K562 (cell line): ENCODE results near the gene UGT1A9. TPM values are rescaled to one million over a fixed set of nuclear protein-coding genes. Genes with fewer than 3 reads are reported as not detected.

Experiments
- ATAC-seq: fragments of 200-7000 bp; cut with Tn5 transposase; 3 replicates; pipeline ENCODE4 v1.9.1; 2020; ENCODE audit warnings: moderate library complexity
- BruUV-seq: library from RNA; stranded (reverse); fragments of 400-500 nt; replicated peaks from 2 replicates; lab custom pipeline; 2021; lab: Mats Ljungman, UMichigan
- CTCF ChIA-PET: fragments of 300-600 bp; formaldehyde crosslinking; extraction: SDS; loops from one replicate; lab custom pipeline; 2021; ENCODE audit warnings: low intra/inter-chr PET ratio; lab: Yijun Ruan, JAX
- POLR2A ChIA-PET: fragments of 300-600, 350-650 bp; sonication (Branson Sonifier 250); formaldehyde crosslinking; extraction: SDS; loops from one replicate; lab custom pipeline; 2021; ENCODE audit warnings: antibody characterized with exemption, inconsistent platforms; lab: Yijun Ruan, JAX
- DNase-seq, 4 experiments: peaks; one replicate each; pipeline versions ENCODE4 v3.0.0 to v3.0.0-alpha.2; 2011 to 2018; ENCODE audit warnings: low spot score in 3 of 4, mixed read lengths in 3 of 4; ENCODE audit errors: extremely low read depth in 1 of 4
- FAIRE-seq: peaks from 2 replicates; lab custom pipeline; 2011; peaks lifted over from hg19 to GRCh38; lab: Jason Lieb, UNC
- H2AFZ ChIP-seq: 2 replicates; pipeline ENCODE4 v1.6.0; 2011; ENCODE audit warnings: low read depth, low read length, control low read depth, inconsistent platforms
- H3K27ac ChIP-seq: fragments of 200-600 bp; 3 replicates; pipeline ENCODE4 v1.8.0; 2011; ENCODE audit warnings: low read depth, mild to moderate bottlenecking, control low read depth, inconsistent platforms, low read length, moderate library complexity, mixed read lengths; ENCODE audit errors: extremely low read depth
- H3K27me3 ChIP-seq, 2 experiments: fragments of 300-600 bp in 1 of 2; 2 replicates in 1 of 2; 3 replicates in 1 of 2; pipeline versions ENCODE4 v1.6.0 to v1.8.0; 2011; ENCODE audit warnings: inconsistent platforms in 2 of 2, low read length in 2 of 2, mild to moderate bottlenecking in 1 of 2, mixed read lengths in 1 of 2, moderate library complexity in 1 of 2; ENCODE audit not compliant: control insufficient read depth in 2 of 2, insufficient read depth in 2 of 2
- H3K36me3 ChIP-seq: fragments of 300-600 bp; 3 replicates; pipeline ENCODE4 v1.8.0; 2011; ENCODE audit warnings: mild to moderate bottlenecking, low read length, inconsistent platforms; ENCODE audit not compliant: control insufficient read depth, insufficient read depth
- H3K4me1 ChIP-seq, 2 experiments: fragments of 200-600 bp in 1 of 2; replicated peaks in 1 of 2; 2 replicates in 1 of 2; 3 replicates in 1 of 2; pipeline versions ENCODE4 v1.5.1 to v1.8.0; 2011; ENCODE audit warnings: inconsistent platforms in 2 of 2, low read length in 2 of 2, mild to moderate bottlenecking in 1 of 2, mixed read lengths in 1 of 2, moderate library complexity in 1 of 2; ENCODE audit not compliant: control insufficient read depth in 2 of 2, insufficient read depth in 2 of 2
- H3K4me2 ChIP-seq: 2 replicates; pipeline ENCODE4 v1.6.1; 2011; ENCODE audit warnings: low read length, control low read depth, inconsistent platforms, mixed read lengths; ENCODE audit not compliant: insufficient read depth
- H3K4me3 ChIP-seq: fragments of 200-600 bp; sonication (generic), shearing (Covaris generic); 2 replicates; pipeline ENCODE4 v1.5.1; 2016; ENCODE audit warnings: control low read depth, inconsistent platforms
- H3K79me2 ChIP-seq: fragments of 200-600 bp; 3 replicates; pipeline ENCODE4 v1.8.0; 2011; ENCODE audit warnings: low read length, inconsistent platforms; ENCODE audit not compliant: control insufficient read depth, insufficient read depth
- H3K9ac ChIP-seq, 2 experiments: 2 replicates each; pipeline versions ENCODE4 v1.6.0 to v1.6.1; 2011; ENCODE audit warnings: low read depth in 2 of 2, low read length in 2 of 2, control low read depth in 1 of 2, inconsistent platforms in 1 of 2, mild to moderate bottlenecking in 1 of 2, mixed read lengths in 1 of 2; ENCODE audit not compliant: insufficient read depth in 1 of 2
- H3K9me1 ChIP-seq: one replicate; pipeline ENCODE4 v1.6.0; 2011; ENCODE audit warnings: inconsistent platforms, mild to moderate bottlenecking, low read length, moderate library complexity; ENCODE audit not compliant: control insufficient read depth, insufficient read depth
- H3K9me3 ChIP-seq: replicated peaks from 2 replicates; pipeline ENCODE4 v1.5.1; 2011; ENCODE audit warnings: low read depth, low read length, inconsistent platforms; ENCODE audit not compliant: control insufficient read depth, insufficient read depth
- H4K20me1 ChIP-seq: replicated peaks from 2 replicates; pipeline ENCODE4 v1.6.1; 2011; ENCODE audit warnings: low read length, inconsistent platforms, mixed read lengths; ENCODE audit not compliant: control insufficient read depth, insufficient read depth
- ARID2 ChIP-seq: fragments of 450-650 bp; IDR thresholded peaks from 2 replicates; pipeline ENCODE4 v1.6.1; 2017; ENCODE audit warnings: antibody characterized with exemption, mild to moderate bottlenecking
- CTCF ChIP-seq, 3 experiments: IDR thresholded peaks in 2 of 3; conservative IDR thresholded peaks in 1 of 3; 2 replicates each; pipeline ENCODE4 v1.5.1; 2011 to 2012; ENCODE audit warnings: low read length in 3 of 3, mild to moderate bottlenecking in 3 of 3, control low read depth in 2 of 3, improper control_type of control experiment in 1 of 3, inconsistent platforms in 1 of 3, low read depth in 1 of 3, mixed read lengths in 1 of 3, moderate library complexity in 1 of 3; ENCODE audit not compliant: insufficient read depth in 2 of 3
- DDX20 ChIP-seq: fragments of 450-650 bp; IDR thresholded peaks from 2 replicates; pipeline ENCODE4 v1.6.1; 2016; ENCODE audit warnings: missing genetic modification characterization, low read depth, mild to moderate bottlenecking, missing compliant biosample characterization, moderate library complexity
- NFIX ChIP-seq: fragments of 250-450 bp; sonication (Bioruptor Pico); IDR thresholded peaks from 2 replicates; pipeline ENCODE4 v1.4.0; 2020; ENCODE audit warnings: low read depth, mild to moderate bottlenecking, moderate library complexity
- RFX7 ChIP-seq: fragments of 250-450 bp; sonication (Bioruptor Pico); IDR thresholded peaks from 2 replicates; pipeline ENCODE4 v1.5.1; 2021; ENCODE audit warnings: mild to moderate bottlenecking
- ZEB2 ChIP-seq: fragments of 450-650 bp; IDR thresholded peaks from 2 replicates; pipeline ENCODE4 v1.6.1; 2016
- ZNF79 ChIP-seq: fragments of 250-450 bp; sonication (Bioruptor Pico); IDR thresholded peaks from 2 replicates; pipeline ENCODE4 v1.4.0; 2020; ENCODE audit warnings: low read depth, mild to moderate bottlenecking, moderate library complexity
- WGBS: fragments of 100-300 bp; shearing (Covaris generic); methylation state at CpG from one replicate; pipeline ENCODE4 v1.1.6; 2016; ENCODE audit warnings: low coverage, mixed read lengths; ENCODE audit not compliant: insufficient coverage; ENCODE audit errors: missing lambda C conversion rate; 5-methylcytosine and 5-hydroxymethylcytosine counted together
- in situ Hi-C: fragments of 300-500 bp; cut with MboI; formaldehyde crosslinking; loops from 4 replicates; pipeline ENCODE4 v1.15.0; 2018; ENCODE audit warnings: inconsistent platforms, mixed read lengths
- intact Hi-C: fragments of 100-400 bp; cut with micrococcal nuclease; formaldehyde crosslinking; loops from 2 replicates; pipeline ENCODE4 v1.14.2; 2022
- polyA plus RNA-seq, 8 experiments: library from polyadenylated mRNA; depleted of rRNA in 4 of 8; stranded (reverse) in 5 of 8; unstranded in 3 of 8; fragments of >200 nt; fragmentation: Nextera tagmentation in 2 of 8; fragmentation: Illumina TruSeq in 1 of 8; extraction: Ambion mirVana in 2 of 8; extraction: Trizol in 1 of 8; gene quantifications; 2 replicates each; pipeline versions ENCODE4 v1.2.1 to v1.2.3, GENCODE V29; 2011 to 2014; ENCODE audit warnings: inconsistent platforms in 1 of 8, missing spikeins in 1 of 8
- total RNA-seq, 7 experiments: library from RNA; depleted of rRNA in 6 of 7; stranded (reverse); fragments of >200 nt in 6 of 7; fragmentation: Illumina TruSeq in 2 of 7; extraction: Trizol in 2 of 7; gene quantifications; 2 replicates each; pipeline versions ENCODE4 v1.2.1 to v1.2.3, GENCODE V29; 2011 to 2021; ENCODE audit warnings: low replicate concordance in 1 of 7

Gene UGT1A9
- total and polyA plus RNA-seq, 9 of the 15 experiments (the other 6 are each of a cell fraction or from before 2014, with no cell fraction given) = 0.09 TPM; not detected in 8

DNA sequence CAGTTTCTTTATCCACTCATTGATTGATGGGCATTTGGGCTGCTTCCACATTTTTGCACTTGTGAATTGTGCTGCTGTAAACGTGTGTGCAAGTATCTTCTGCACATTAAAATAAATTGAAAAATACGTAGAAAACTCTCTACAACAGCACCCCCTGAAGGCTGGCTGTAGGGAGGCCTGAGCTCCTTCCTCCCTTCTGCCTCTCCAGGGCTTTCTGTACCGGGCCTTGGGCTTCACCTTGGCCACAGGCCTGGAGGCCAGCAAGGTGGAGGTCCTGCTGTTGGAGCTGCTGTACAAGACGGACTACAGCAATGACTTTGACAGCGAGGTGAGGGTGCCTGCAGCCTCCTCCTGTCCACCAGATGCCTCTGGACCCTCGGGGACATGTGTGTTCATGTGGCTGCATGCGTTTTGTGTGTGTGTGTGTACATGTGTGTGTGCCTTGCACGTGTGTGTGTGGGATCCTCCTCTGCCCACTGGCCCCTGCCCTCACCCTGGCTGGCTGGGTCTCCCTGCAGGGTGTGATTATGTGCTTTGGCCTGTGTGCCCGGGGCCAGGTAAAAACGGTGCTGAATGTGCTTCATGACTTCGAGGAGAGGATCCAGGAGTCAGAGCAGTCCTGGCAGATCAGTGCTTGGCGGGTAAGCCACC is 135.6 kb downstream of the UGT1A9 start:
- Histone ChIP-seq H3K36me3 (no peaks in the 10 kb centered on the region), H3K27me3 (peaks cover 2 to 32% of the 10 kb centered on the region in 2 experiments; a peak in 2 of 5 replicates), H3K79me2 (no peaks in the 10 kb centered on the region), H3K9ac (no peak overlapping the region; a peak in 1 of 4 replicates), H3K4me3 (no peak overlapping the region), H3K9me3 (no peaks in the 10 kb centered on the region), H3K4me2 (no peak overlapping the region), H3K27ac (no peak overlapping the region), H3K9me1 (no peaks in the 10 kb centered on the region), H2AFZ (no peak overlapping the region), H3K4me1 (no peaks in the 10 kb centered on the region), H4K20me1 (no peaks in the 10 kb centered on the region)
- TF ChIP-seq CTCF (IDR thresholded peaks at IDR 0.05 in 2 of 3, conservative IDR thresholded peaks at IDR 0.05 in 1 of 3; ENCODE audit: insufficient read depth in 2 of 3, low read depth in 1 of 3, low read length in 3 of 3) (peak in 1 of 3 experiments; percentile 24; a peak in 1 of 6 replicates), ZNF79 (CRISPR knock-in tag) (no peak), NFIX (CRISPR knock-in tag) (no peak), RFX7 (no peak), ZEB2 (no peak), DDX20 (tag) (no peak), ARID2 (no peak)
- ATAC-seq = peak; percentile 41; the same call in 1 of the 3 replicates
- POLR2A ChIA-PET = no interaction called here
- intact Hi-C loops = no loop called here
- no peak for DNase-seq
- in situ Hi-C loops = no loop called here
- CTCF ChIA-PET = no interaction called here
- no TSS peak for BruUV-seq
- WGBS = 1% methylated on average over 11 of the region's 12 CpGs
- FAIRE-seq = no peak
